H1 (cell line): ENCODE measurements around the gene SCUBE2. TPM values are rescaled to one million over a fixed set of nuclear protein-coding genes. Genes with fewer than 3 reads are reported as not detected.

Experiments used
- CTCF ChIA-PET: fragments of 300-600 bp; sonication (Branson Sonifier 250); formaldehyde crosslinking; loops from one replicate; lab custom pipeline; 2021; ENCODE audit not compliant: partially characterized antibody; lab: Charles Lee
- POLR2A ChIA-PET: fragments of 300-600 bp; sonication (Branson Sonifier 250); formaldehyde crosslinking; loops from one replicate; lab custom pipeline; 2021; ENCODE audit warnings: inconsistent platforms; ENCODE audit not compliant: partially characterized antibody; lab: Charles Lee
- DNase-seq, 2 experiments: peaks; one replicate each; pipeline versions ENCODE4 v3.0.0 to v3.0.0-alpha.2; 2010 to 2022; ENCODE audit warnings: low spot score in 2 of 2, low read depth in 1 of 2, mixed read lengths in 1 of 2
- FAIRE-seq: peaks from 2 replicates; lab custom pipeline; 2011; peaks lifted over from hg19 to GRCh38; lab: Jason Lieb, UNC
- H2AFZ ChIP-seq: 2 replicates; pipeline ENCODE4 v1.8.1; 2012; ENCODE audit warnings: low read length, inconsistent platforms
- H2AK5ac ChIP-seq: 2 replicates; pipeline ENCODE4 v1.6.1; 2013; ENCODE audit warnings: low read depth, low read length
- H2BK120ac ChIP-seq: replicated peaks from 2 replicates; pipeline ENCODE3; 2013; ENCODE audit warnings: low read depth, low read length, inconsistent platforms
- H2BK12ac ChIP-seq: 2 replicates; pipeline ENCODE4 v1.6.1; 2013; ENCODE audit warnings: low read depth, low read length
- H2BK15ac ChIP-seq: 2 replicates; pipeline ENCODE4 v1.6.1; 2013; ENCODE audit warnings: low read length
- H2BK20ac ChIP-seq: 2 replicates; pipeline ENCODE4 v1.6.1; 2013; ENCODE audit warnings: low read length
- H2BK5ac ChIP-seq: 2 replicates; pipeline ENCODE4 v1.6.1; 2013; ENCODE audit warnings: low read depth, low read length
- H3K14ac ChIP-seq: 2 replicates; pipeline ENCODE4 v1.6.1; 2013; ENCODE audit warnings: inconsistent platforms; ENCODE audit not compliant: insufficient read length
- H3K18ac ChIP-seq: 2 replicates; pipeline ENCODE4 v1.6.1; 2013; ENCODE audit warnings: low read length; ENCODE audit errors: extremely low read depth
- H3K23ac ChIP-seq: 2 replicates; pipeline ENCODE4 v1.6.1; 2013; ENCODE audit warnings: inconsistent platforms; ENCODE audit not compliant: insufficient read length
- H3K23me2 ChIP-seq: 2 replicates; pipeline ENCODE4 v1.6.1; 2013; ENCODE audit warnings: low read depth, low read length
- H3K27ac ChIP-seq: 2 replicates; pipeline ENCODE4 v1.6.1; 2011; ENCODE audit warnings: low read depth, low read length, inconsistent platforms
- H3K27me3 ChIP-seq, 4 experiments: replicated peaks in 1 of 4; 1 replicate in 1 of 4; 2 replicates in 3 of 4; pipeline versions ENCODE4 v1.6.1 to v1.8.1; 2011 to 2013; ENCODE audit warnings: low read length in 3 of 4, mild to moderate bottlenecking in 3 of 4, inconsistent platforms in 2 of 4, mixed read lengths in 2 of 4, moderate library complexity in 1 of 4; ENCODE audit not compliant: control insufficient read depth in 3 of 4, insufficient read depth in 3 of 4; ENCODE audit errors: extremely low read depth in 1 of 4
- H3K36me3 ChIP-seq, 4 experiments: 2 replicates each; pipeline versions ENCODE4 v1.6.1 to v1.8.1; 2011 to 2013; ENCODE audit warnings: mild to moderate bottlenecking in 4 of 4, low read length in 3 of 4, moderate library complexity in 2 of 4, control low read depth in 1 of 4, inconsistent platforms in 1 of 4; ENCODE audit not compliant: insufficient read depth in 4 of 4, control insufficient read depth in 2 of 4
- H3K4ac ChIP-seq: replicated peaks from 2 replicates; pipeline ENCODE3; 2013; ENCODE audit warnings: low read length, low read depth, mixed read lengths, inconsistent platforms; ENCODE audit not compliant: insufficient read length
- H3K4me1 ChIP-seq, 4 experiments: replicated peaks in 1 of 4; 1 replicate in 1 of 4; 2 replicates in 3 of 4; pipeline versions ENCODE4 v1.6.1 to v1.8.1; 2011 to 2013; ENCODE audit warnings: low read length in 3 of 4, inconsistent platforms in 2 of 4, mixed read lengths in 1 of 4; ENCODE audit not compliant: insufficient read depth in 4 of 4, control insufficient read depth in 3 of 4
- H3K4me2 ChIP-seq, 2 experiments: 2 replicates each; pipeline versions ENCODE4 v1.6.1 to v1.8.1; 2011 to 2013; ENCODE audit warnings: low read depth in 2 of 2, low read length in 2 of 2, control low read depth in 1 of 2, inconsistent platforms in 1 of 2, mild to moderate bottlenecking in 1 of 2; ENCODE audit not compliant: insufficient read depth in 1 of 2
- H3K4me3 ChIP-seq, 4 experiments: fragments of 200-600, 300-600 bp in 1 of 4; sonication (generic), shearing (Covaris generic), sonication (Bioruptor Twin) in 1 of 4; 2 replicates each; pipeline versions ENCODE4 v1.5.1 to v1.8.1; 2011 to 2016; ENCODE audit warnings: low read length in 4 of 4, low read depth in 3 of 4, control low read depth in 2 of 4, inconsistent platforms in 2 of 4, mild to moderate bottlenecking in 2 of 4, mixed read lengths in 1 of 4, moderate library complexity in 1 of 4; ENCODE audit not compliant: insufficient read depth in 2 of 4; ENCODE audit errors: extremely low read depth in 1 of 4
- H3K56ac ChIP-seq: replicated peaks from 2 replicates; pipeline ENCODE3; 2013; ENCODE audit warnings: low read depth, mild to moderate bottlenecking, mixed read lengths, low read length, inconsistent platforms; ENCODE audit not compliant: insufficient read length
- H3K79me1 ChIP-seq: 2 replicates; pipeline ENCODE4 v1.6.1; 2013; ENCODE audit warnings: low read depth, low read length, control low read depth
- H3K79me2 ChIP-seq, 2 experiments: 2 replicates each; pipeline versions ENCODE4 v1.6.1 to v1.8.1; 2012 to 2013; ENCODE audit warnings: low read length in 2 of 2, mild to moderate bottlenecking in 2 of 2, inconsistent platforms in 1 of 2; ENCODE audit not compliant: insufficient read depth in 2 of 2, control insufficient read depth in 1 of 2
- H3K9ac ChIP-seq, 4 experiments: replicated peaks in 1 of 4; 1 replicate in 1 of 4; 2 replicates in 3 of 4; pipeline versions ENCODE4 v1.6.1 to v1.8.1; 2011 to 2013; ENCODE audit warnings: low read depth in 3 of 4, low read length in 3 of 4, control low read depth in 2 of 4, mild to moderate bottlenecking in 2 of 4, moderate library complexity in 2 of 4, inconsistent platforms in 1 of 4; ENCODE audit errors: extremely low read depth in 1 of 4
- H3K9me3 ChIP-seq, 2 experiments: 2 replicates each; pipeline versions ENCODE4 v1.6.1 to v1.8.1; 2012 to 2013; ENCODE audit warnings: mild to moderate bottlenecking in 2 of 2, moderate library complexity in 2 of 2, control low read depth in 1 of 2, inconsistent platforms in 1 of 2, low read depth in 1 of 2, low read length in 1 of 2, mixed read lengths in 1 of 2; ENCODE audit not compliant: insufficient read depth in 2 of 2
- H4K20me1 ChIP-seq, 2 experiments: replicated peaks in 1 of 2; 2 replicates each; pipeline versions ENCODE3 to v1.8.1; 2011 to 2013; ENCODE audit warnings: inconsistent platforms in 2 of 2, low read length in 2 of 2, mild to moderate bottlenecking in 1 of 2; ENCODE audit not compliant: insufficient read depth in 2 of 2, control insufficient read depth in 1 of 2
- H4K5ac ChIP-seq: 2 replicates; pipeline ENCODE4 v1.6.1; 2013; ENCODE audit warnings: low read length, low read depth, mixed read lengths, inconsistent platforms; ENCODE audit not compliant: insufficient read length
- H4K8ac ChIP-seq: 2 replicates; pipeline ENCODE4 v1.8.0; 2013; ENCODE audit warnings: mild to moderate bottlenecking, moderate library complexity, low read length, inconsistent platforms; ENCODE audit not compliant: insufficient read depth; ENCODE audit errors: extremely low read depth
- H4K91ac ChIP-seq: replicated peaks from 2 replicates; pipeline ENCODE3; 2013; ENCODE audit warnings: low read length, mixed read lengths, inconsistent platforms; ENCODE audit not compliant: insufficient read length
- KDM1A ChIP-seq: fragments of 200-600, 300-600 bp; sonication (generic); IDR thresholded peaks from 2 replicates; pipeline ENCODE4 v1.7.1; 2016; ENCODE audit warnings: mild to moderate bottlenecking, low read length, borderline replicate concordance
- KDM4A ChIP-seq: IDR thresholded peaks from one replicate; pipeline ENCODE4 v1.7.1; 2012; ENCODE audit warnings: low read depth, mild to moderate bottlenecking, moderate library complexity, low read length, inconsistent platforms; ENCODE audit not compliant: severe bottlenecking
- MAFK ChIP-seq: IDR thresholded peaks from 2 replicates; pipeline ENCODE4 v1.6.1; 2012; ENCODE audit warnings: low read depth, mild to moderate bottlenecking, improper control_type of control experiment, low read length
- NANOG ChIP-seq: IDR thresholded peaks from 2 replicates; pipeline ENCODE4 v1.6.1; 2011; ENCODE audit warnings: low read length, low read depth, mild to moderate bottlenecking, inconsistent platforms; ENCODE audit not compliant: insufficient read depth, poor library complexity, severe bottlenecking
- WGBS, 2 experiments: shearing (Covaris generic) in 1 of 2; methylation state at CpG; one replicate each; pipeline versions ENCODE4 v1.1.6 to v1.1.7; 2013 to 2015; ENCODE audit warnings: low lambda C conversion rate in 2 of 2, mixed read lengths in 2 of 2, inconsistent platforms in 1 of 2, low coverage in 1 of 2, missing lambda C conversion rate in 1 of 2; ENCODE audit not compliant: insufficient replicate concordance in 2 of 2, insufficient coverage in 1 of 2, insufficient read length in 1 of 2; ENCODE audit errors: extremely low coverage in 1 of 2, missing lambda C conversion rate in 1 of 2; 5-methylcytosine and 5-hydroxymethylcytosine counted together
- polyA plus RNA-seq, 7 experiments: library from polyadenylated mRNA; depleted of rRNA in 3 of 7; stranded (reverse) in 5 of 7; unstranded in 2 of 7; fragments of >200 nt in 5 of 7; fragments of 200-250 nt in 2 of 7; gene quantifications; 1 replicate in 5 of 7; 2 replicates in 1 of 7; 4 replicates in 1 of 7; pipeline versions ENCODE4 v1.2.1 to v1.2.3, GENCODE V29; 2011 to 2013; ENCODE audit warnings: missing spikeins in 2 of 7, mixed read lengths in 2 of 7
- total RNA-seq: library from RNA; stranded (reverse); fragmentation: NEBNext Ultra II Directional; extraction: Animal tissue kit (Norgen Biotek cat#: 25700); gene quantifications from 2 replicates; pipeline ENCODE4 v1.2.1, GENCODE V29; 2021

Gene SCUBE2
- total and polyA plus RNA-seq, 2 of the 8 experiments (the other 6 are each of a cell fraction or from before 2014, with no cell fraction given) = 0.29 to 1.2 TPM

GRCh38 chr11:9056467-9056866, 34.9 kb downstream of the SCUBE2 start:
- no peaks in the 10 kb centered on the region for H3K4me1 ChIP-seq
- H3K9ac ChIP-seq = no peak overlapping the region
- no peak overlapping the region for H3K18ac ChIP-seq
- no peak overlapping the region for H2BK5ac ChIP-seq
- H2BK12ac ChIP-seq = no peak overlapping the region
- no peak overlapping the region for H4K8ac ChIP-seq
- FAIRE-seq = no peak
- TF ChIP-seq MAFK (no peak), KDM1A (no peak), KDM4A (no peak), NANOG (no peak)
- TF ChIP-seq, all 59 proteins: peak for 0
- Histone ChIP-seq H3K14ac (no peak overlapping the region), H3K4me3 (no peak overlapping the region), H3K23ac (no peak overlapping the region), H3K79me1 (no peaks in the 10 kb centered on the region), H3K36me3 (no peaks in the 10 kb centered on the region), H3K9me3 (no peaks in the 10 kb centered on the region), H2BK15ac (no peak overlapping the region), H2AK5ac (no peak overlapping the region), H2BK120ac (no peak overlapping the region), H3K79me2 (no peaks in the 10 kb centered on the region), H2BK20ac (no peak overlapping the region), H2AFZ (peak overlapping the region; percentile 56; the same call in 1 of the 2 replicates), H3K4ac (no peak overlapping the region), H4K91ac (no peak overlapping the region), H4K20me1 (no peaks in the 10 kb centered on the region), H3K56ac (no peak overlapping the region), H3K4me2 (no peak overlapping the region), H4K5ac (no peak overlapping the region), H3K27me3 (no peaks in the 10 kb centered on the region), H3K27ac (no peak overlapping the region), H3K23me2 (no peaks in the 10 kb centered on the region)
- ChIA-PET CTCF (interaction anchor here (1.7 to 11.7 kb wide), 4 partner anchors 8 to 41 kb away, joined by 6 to 137 read pairs (median 30); no protein-coding TSS in a partner anchor), POLR2A (interaction anchor here (1.2 kb wide), 1 partner anchor 10 kb away, joined by 3 read pairs; no protein-coding TSS in a partner anchor)
- DNase-seq = no peak
- WGBS, 2 experiments = 91% methylated on average over 6 of the region's 6 CpGs; no CpG with 5 or more reads in 1 of the 2 experiments
